Smooth muscle cell (in vitro differentiated cells): ENCODE results near the gene MFN1. TPM values are rescaled to one million over a fixed set of nuclear protein-coding genes. Genes with fewer than 3 reads are reported as not detected.

Experiments
- DNase-seq: peaks from one replicate; lab custom pipeline; 2025; ENCODE audit not compliant: unreplicated experiment; lab: John Stamatoyannopoulos, UW
- H2AFZ ChIP-seq: fragments of 200-600 bp; sonication (generic); 2 replicates; pipeline ENCODE4 v1.6.0; 2016; ENCODE audit warnings: antibody characterized with exemption, low read depth, mild to moderate bottlenecking
- H3F3A ChIP-seq: fragments of 200-600 bp; sonication (generic); 2 replicates; pipeline ENCODE4 v1.6.0; 2017; ENCODE audit warnings: antibody characterized with exemption, low read depth
- H3K27ac ChIP-seq: fragments of 200-600 bp; sonication (generic); 2 replicates; pipeline ENCODE4 v1.5.1; 2016; ENCODE audit warnings: low read depth, mild to moderate bottlenecking
- H3K27me3 ChIP-seq: fragments of 200-600 bp; sonication (generic); 2 replicates; pipeline ENCODE4 v1.6.1; 2016; ENCODE audit warnings: low read depth, mild to moderate bottlenecking
- H3K36me3 ChIP-seq: fragments of 200-600 bp; sonication (generic); 2 replicates; pipeline ENCODE4 v1.5.1; 2016; ENCODE audit warnings: low read depth
- H3K4me1 ChIP-seq: fragments of 200-600 bp; sonication (generic); 2 replicates; pipeline ENCODE4 v1.5.1; 2016; ENCODE audit warnings: low read depth
- H3K4me2 ChIP-seq: fragments of 200-600 bp; sonication (generic); 2 replicates; pipeline ENCODE4 v1.6.0; 2016; ENCODE audit warnings: mild to moderate bottlenecking
- H3K4me3 ChIP-seq: fragments of 200-600 bp; sonication (generic); 2 replicates; pipeline ENCODE4 v1.5.1; 2016; ENCODE audit warnings: mild to moderate bottlenecking
- H3K79me2 ChIP-seq: fragments of 200-600 bp; sonication (generic); 2 replicates; pipeline ENCODE4 v1.6.0; 2016; ENCODE audit warnings: low read depth, mild to moderate bottlenecking
- H3K9ac ChIP-seq: fragments of 200-600 bp; sonication (generic); 2 replicates; pipeline ENCODE4 v1.6.0; 2016; ENCODE audit warnings: low read depth
- H3K9me3 ChIP-seq: fragments of 200-600 bp; sonication (generic); replicated peaks from 2 replicates; pipeline ENCODE4 v1.5.1; 2016; ENCODE audit warnings: low read depth
- H4K20me1 ChIP-seq: fragments of 200-600 bp; sonication (generic); 2 replicates; pipeline ENCODE4 v1.6.0; 2016; ENCODE audit warnings: low read depth
- CTCF ChIP-seq: fragments of 200-600 bp; sonication (generic); IDR thresholded peaks from 2 replicates; pipeline ENCODE4 v1.5.1; 2017; ENCODE audit warnings: borderline replicate concordance, mild to moderate bottlenecking, antibody characterized with exemption; ENCODE audit not compliant: insufficient read depth, poor library complexity, severe bottlenecking
- WGBS: methylation state at CpG from one replicate; pipeline ENCODE4 v1.1.7; 2016; ENCODE audit warnings: low lambda C conversion rate; 5-methylcytosine and 5-hydroxymethylcytosine counted together
- polyA plus RNA-seq: library from polyadenylated mRNA; unstranded; fragments of >200 nt; fragmentation: Nextera tagmentation; extraction: Ambion mirVana; gene quantifications from 2 replicates; pipeline ENCODE4 v1.2.1, GENCODE V29; 2016
- total RNA-seq: library from RNA; depleted of rRNA; stranded (reverse); fragments of >200 nt; gene quantifications from 2 replicates; pipeline ENCODE4 v1.2.3, GENCODE V29; 2014

MFN1 gene
- total and polyA plus RNA-seq, 2 experiments from 2014 or later = 14.6 to 46.4 TPM

DNA sequence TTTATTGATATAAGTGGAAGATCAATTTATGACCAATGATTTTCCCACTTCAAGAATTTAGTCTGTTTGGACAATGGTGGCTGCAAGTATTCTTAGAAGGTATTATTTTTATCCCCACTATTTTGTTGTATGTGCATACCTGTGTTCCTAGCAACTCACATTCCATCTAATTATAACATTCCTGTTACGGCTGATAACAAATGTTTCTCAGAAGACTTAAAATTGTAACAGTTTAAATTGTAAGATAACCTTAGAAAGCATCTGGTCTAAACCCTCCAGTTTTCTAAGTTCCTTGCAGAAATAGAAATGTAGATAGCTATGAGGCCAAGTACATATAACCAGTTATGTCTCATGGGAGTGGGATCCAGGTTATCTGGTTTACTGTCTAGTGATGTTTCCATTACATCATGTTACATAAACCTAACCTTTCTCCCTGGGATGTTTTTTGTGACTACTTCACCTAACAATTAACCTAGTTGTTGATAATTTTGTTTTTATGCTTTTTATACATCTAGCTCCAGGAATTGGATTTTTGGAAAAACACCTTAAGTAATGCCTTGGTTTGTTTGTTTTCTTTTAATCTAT lies 11.1 kb upstream of the MFN1 start:
- Histone ChIP-seq H3K4me2 (no peak overlapping the region), H3F3A (no peaks in the 10 kb centered on the region), H3K9me3 (no peaks in the 10 kb centered on the region), H3K27me3 (no peaks in the 10 kb centered on the region), H4K20me1 (no peaks in the 10 kb centered on the region), H3K79me2 (no peaks in the 10 kb centered on the region), H3K27ac (no peak overlapping the region), H3K4me3 (no peak overlapping the region), H3K36me3 (peaks cover 16% of the 10 kb centered on the region), H3K4me1 (no peaks in the 10 kb centered on the region), H2AFZ (no peak overlapping the region), H3K9ac (no peak overlapping the region)
- no peak for TF ChIP-seq CTCF
- DNase-seq = no peak
- 90% methylated on average over 1 of the region's 1 CpG for WGBS

DNA sequence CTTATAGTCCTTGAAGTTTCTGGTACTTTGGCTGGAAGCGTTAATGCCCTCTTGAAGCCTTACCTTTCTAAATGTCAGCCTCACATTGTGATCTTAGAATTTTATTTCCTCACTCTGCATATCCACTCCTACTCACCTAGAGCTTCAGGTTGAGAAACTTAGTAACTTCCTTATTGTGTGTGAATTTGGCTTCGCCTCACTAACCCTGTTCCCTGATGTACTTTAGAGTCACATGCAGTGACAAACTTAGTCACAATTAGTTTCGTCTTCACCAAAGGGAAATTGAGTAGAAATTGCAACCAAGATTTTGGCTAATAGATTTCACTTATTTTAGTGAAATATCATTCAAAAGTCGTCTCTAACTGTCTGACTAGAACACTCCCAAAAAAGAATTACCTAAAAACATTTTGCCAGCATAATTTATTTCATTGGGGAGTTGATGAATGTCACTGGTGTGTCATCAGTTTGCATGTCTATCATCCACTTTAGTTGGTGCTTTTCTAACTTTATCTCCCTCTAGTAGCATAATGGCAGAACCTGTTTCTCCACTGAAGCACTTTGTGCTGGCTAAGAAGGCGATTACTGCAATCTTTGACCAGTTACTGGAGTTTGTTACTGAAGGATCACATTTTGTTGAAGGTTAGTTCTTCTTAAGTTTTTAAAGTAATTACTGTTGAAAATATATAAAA lies 960 bp downstream of the MFN1 start:
- Histone ChIP-seq H3F3A (peaks cover 4% of the 10 kb centered on the region), H3K9ac (peak overlapping the region; percentile 85), H4K20me1 (peaks cover 3% of the 10 kb centered on the region), H3K4me2 (peak overlapping the region; percentile 91), H3K27me3 (no peaks in the 10 kb centered on the region), H3K79me2 (peaks cover 47% of the 10 kb centered on the region), H3K9me3 (no peaks in the 10 kb centered on the region), H3K36me3 (peaks cover 7% of the 10 kb centered on the region), H3K27ac (peak overlapping the region; percentile 84), H3K4me3 (peak overlapping the region; percentile 83), H2AFZ (peak overlapping the region; percentile 91), H3K4me1 (peaks cover 10% of the 10 kb centered on the region)
- 50% methylated on average over 5 of the region's 5 CpGs for WGBS
- no peak for DNase-seq
- no peak for TF ChIP-seq CTCF

GRCh38 chr3:179355996-179356395 lies 8.5 kb downstream of the MFN1 start:
- no peak overlapping the region for H3K27ac ChIP-seq
- no peaks in the 10 kb centered on the region for H3K4me1 ChIP-seq
- H3K4me3 ChIP-seq = no peak overlapping the region
- H3K4me2 ChIP-seq = no peak overlapping the region
- no peaks in the 10 kb centered on the region for H3K9me3 ChIP-seq
- H4K20me1 ChIP-seq = peaks cover 9% of the 10 kb centered on the region
- H3K36me3 ChIP-seq = peaks cover 35% of the 10 kb centered on the region
- H3K79me2 ChIP-seq = peaks cover 15% of the 10 kb centered on the region
- 100% methylated on average over 1 of the region's 1 CpG for WGBS
- no peaks in the 10 kb centered on the region for H3F3A ChIP-seq
- no peak overlapping the region for H2AFZ ChIP-seq
- no peak for TF ChIP-seq CTCF
- H3K9ac ChIP-seq = no peak overlapping the region
- no peaks in the 10 kb centered on the region for H3K27me3 ChIP-seq
- DNase-seq = no peak
